KMS-11 (cell line): ENCODE measurements around the gene VASH1.

Experiments used
- H2AFZ ChIP-seq: fragments of 200-600 bp; sonication (generic); 2 replicates; pipeline ENCODE4 v1.6.1; 2016; ENCODE audit warnings: antibody characterized with exemption, mixed run types, low read depth
- H3K27ac ChIP-seq: fragments of 200-600 bp; sonication (generic); 2 replicates; pipeline ENCODE4 v1.6.1; 2016; ENCODE audit warnings: mild to moderate bottlenecking, mixed run types
- H3K27me3 ChIP-seq: fragments of 200-600 bp; sonication (generic); 2 replicates; pipeline ENCODE4 v1.6.1; 2017; ENCODE audit warnings: mild to moderate bottlenecking, low read depth, mixed run types, moderate library complexity; ENCODE audit not compliant: insufficient read depth
- H3K36me3 ChIP-seq: fragments of 200-600 bp; sonication (generic); 2 replicates; pipeline ENCODE4 v1.6.1; 2017; ENCODE audit warnings: mild to moderate bottlenecking, mixed run types; ENCODE audit not compliant: insufficient read depth
- H3K4me1 ChIP-seq: fragments of 200-600 bp; sonication (generic); 2 replicates; pipeline ENCODE4 v1.6.1; 2016; ENCODE audit warnings: mild to moderate bottlenecking, low read depth, mixed run types; ENCODE audit not compliant: poor library complexity, severe bottlenecking
- H3K4me2 ChIP-seq: fragments of 200-600 bp; sonication (generic); 2 replicates; pipeline ENCODE4 v1.7.0; 2016; ENCODE audit warnings: mild to moderate bottlenecking, mixed run types
- H3K4me3 ChIP-seq: fragments of 200-600 bp; sonication (generic); IDR thresholded peaks from 2 replicates; pipeline ENCODE4 v1.6.1; 2017; ENCODE audit warnings: low read depth, low read length, mixed read lengths; ENCODE audit not compliant: insufficient read depth
- H3K79me2 ChIP-seq: fragments of 200-600 bp; sonication (generic); 2 replicates; pipeline ENCODE4 v1.6.1; 2016; ENCODE audit warnings: low read depth, mixed run types; ENCODE audit not compliant: insufficient read depth
- H3K9ac ChIP-seq: fragments of 200-600 bp; sonication (generic); 2 replicates; pipeline ENCODE4 v1.6.1; 2016; ENCODE audit warnings: mild to moderate bottlenecking, mixed run types
- H4K20me1 ChIP-seq: fragments of 200-600 bp; sonication (generic); 2 replicates; pipeline ENCODE4 v1.6.1; 2016; ENCODE audit warnings: mild to moderate bottlenecking, mixed run types; ENCODE audit not compliant: insufficient read depth
- TF ChIP-seq, protein P1 (sequence below): fragments of 200-600 bp; sonication (generic); conservative IDR thresholded peaks from 2 replicates; pipeline ENCODE4 v1.6.1; 2017; ENCODE audit warnings: low read depth, mild to moderate bottlenecking, antibody characterized with exemption, low read length, moderate library complexity, mixed read lengths

Gene VASH1

GRCh38 chr14:76773188-76773885 is 12.1 kb downstream of the VASH1 start:
- TF ChIP-seq, protein P1, sequence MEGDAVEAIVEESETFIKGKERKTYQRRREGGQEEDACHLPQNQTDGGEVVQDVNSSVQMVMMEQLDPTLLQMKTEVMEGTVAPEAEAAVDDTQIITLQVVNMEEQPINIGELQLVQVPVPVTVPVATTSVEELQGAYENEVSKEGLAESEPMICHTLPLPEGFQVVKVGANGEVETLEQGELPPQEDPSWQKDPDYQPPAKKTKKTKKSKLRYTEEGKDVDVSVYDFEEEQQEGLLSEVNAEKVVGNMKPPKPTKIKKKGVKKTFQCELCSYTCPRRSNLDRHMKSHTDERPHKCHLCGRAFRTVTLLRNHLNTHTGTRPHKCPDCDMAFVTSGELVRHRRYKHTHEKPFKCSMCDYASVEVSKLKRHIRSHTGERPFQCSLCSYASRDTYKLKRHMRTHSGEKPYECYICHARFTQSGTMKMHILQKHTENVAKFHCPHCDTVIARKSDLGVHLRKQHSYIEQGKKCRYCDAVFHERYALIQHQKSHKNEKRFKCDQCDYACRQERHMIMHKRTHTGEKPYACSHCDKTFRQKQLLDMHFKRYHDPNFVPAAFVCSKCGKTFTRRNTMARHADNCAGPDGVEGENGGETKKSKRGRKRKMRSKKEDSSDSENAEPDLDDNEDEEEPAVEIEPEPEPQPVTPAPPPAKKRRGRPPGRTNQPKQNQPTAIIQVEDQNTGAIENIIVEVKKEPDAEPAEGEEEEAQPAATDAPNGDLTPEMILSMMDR: no peak
- H3K4me3 ChIP-seq: no peak overlapping the region
- H3K9ac ChIP-seq: no peak overlapping the region
- no peaks in the 10 kb centered on the region for H3K36me3 ChIP-seq
- no peak overlapping the region for H2AFZ ChIP-seq
- no peaks in the 10 kb centered on the region for H3K27me3 ChIP-seq
- H3K4me1 ChIP-seq: no peaks in the 10 kb centered on the region
- no peaks in the 10 kb centered on the region for H3K79me2 ChIP-seq
- H3K27ac ChIP-seq: no peak overlapping the region
- H4K20me1 ChIP-seq: no peaks in the 10 kb centered on the region
- H3K4me2 ChIP-seq: no peak overlapping the region

DNA sequence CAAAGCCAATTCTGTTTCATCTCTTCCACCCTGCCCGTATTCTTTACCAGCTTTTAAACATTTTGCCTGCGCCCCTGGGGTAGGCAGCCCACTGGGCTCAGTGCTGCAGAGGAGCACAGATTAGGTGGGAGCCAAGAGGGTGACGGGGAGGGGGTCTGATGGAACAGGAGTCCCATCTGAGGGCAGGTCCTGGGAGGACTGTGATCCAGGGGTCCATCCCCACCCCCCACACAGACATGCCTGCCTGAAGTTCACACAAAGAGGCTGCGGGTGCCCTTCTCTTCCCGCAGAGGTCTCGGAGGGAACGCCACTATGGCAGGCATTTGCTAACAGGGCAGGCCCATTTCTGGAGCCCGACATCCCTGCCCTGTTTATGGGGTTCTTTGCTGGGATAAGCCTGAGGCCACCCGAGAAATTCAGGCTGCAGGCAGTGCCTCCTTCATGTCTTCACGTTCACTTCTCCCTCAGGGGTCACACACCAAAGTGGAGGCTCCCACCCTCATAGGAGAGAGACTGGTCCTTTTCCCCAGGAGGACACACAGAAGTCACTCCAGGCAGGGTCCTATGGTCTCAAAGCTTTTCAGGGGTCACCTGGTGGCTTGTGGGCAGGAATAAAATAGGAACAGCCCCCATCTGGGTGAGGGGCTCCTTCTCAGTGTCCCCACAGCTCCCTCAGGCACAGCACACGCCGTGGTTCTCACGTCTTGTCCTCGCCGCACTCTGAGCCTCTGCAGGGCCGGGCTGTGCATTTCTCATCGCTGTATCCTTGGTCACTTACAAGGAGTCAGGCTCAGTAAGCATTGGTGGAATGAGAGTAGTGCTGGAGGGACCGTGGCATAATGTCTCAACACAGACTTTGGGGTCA is 12.9 kb downstream of the VASH1 start:
- H3K9ac ChIP-seq: no peak overlapping the region
- no peak overlapping the region for H3K4me2 ChIP-seq
- no peaks in the 10 kb centered on the region for H3K79me2 ChIP-seq
- no peak overlapping the region for H3K4me3 ChIP-seq
- no peaks in the 10 kb centered on the region for H3K4me1 ChIP-seq
- H3K27ac ChIP-seq: no peak overlapping the region
- no peaks in the 10 kb centered on the region for H3K27me3 ChIP-seq
- H3K36me3 ChIP-seq: no peaks in the 10 kb centered on the region
- no peaks in the 10 kb centered on the region for H4K20me1 ChIP-seq
- TF ChIP-seq, protein P1: no peak
- no peak overlapping the region for H2AFZ ChIP-seq

- H3K27ac ChIP-seq: no peak overlapping the region
- H3K4me2 ChIP-seq: no peak overlapping the region
- no peaks in the 10 kb centered on the region for H4K20me1 ChIP-seq
- H3K27me3 ChIP-seq: no peaks in the 10 kb centered on the region
- no peaks in the 10 kb centered on the region for H3K4me1 ChIP-seq
- no peaks in the 10 kb centered on the region for H3K79me2 ChIP-seq
- TF ChIP-seq, protein P1: no peak
- H3K9ac ChIP-seq: no peak overlapping the region
- H3K4me3 ChIP-seq: no peak overlapping the region
- no peaks in the 10 kb centered on the region for H3K36me3 ChIP-seq
- no peak overlapping the region for H2AFZ ChIP-seq
Measured at GRCh38 chr14:76774821-76775694, 13.8 kb downstream of the VASH1 start.

- no peaks in the 10 kb centered on the region for H3K36me3 ChIP-seq
- H3K27ac ChIP-seq: no peak overlapping the region
- no peak overlapping the region for H3K4me3 ChIP-seq
- no peak overlapping the region for H3K4me2 ChIP-seq
- H4K20me1 ChIP-seq: no peaks in the 10 kb centered on the region
- H3K9ac ChIP-seq: no peak overlapping the region
- H3K4me1 ChIP-seq: no peaks in the 10 kb centered on the region
- TF ChIP-seq, protein P1: no peak
- H2AFZ ChIP-seq: no peak overlapping the region
- H3K79me2 ChIP-seq: no peaks in the 10 kb centered on the region
- no peaks in the 10 kb centered on the region for H3K27me3 ChIP-seq
Measured at GRCh38 chr14:76775695-76776427, 14.6 kb downstream of the VASH1 start.
